Measurements from ENCODE around the gene CSTF3. TPM values are rescaled to one million over a fixed set of nuclear protein-coding genes. Genes with fewer than 3 reads are reported as not detected.

Gene CSTF3
- polyA plus RNA-seq, 1 donor from 2014 or later = 86.8 TPM

GRCh38 chr11:33064033-33064825 is 97.1 kb downstream of the CSTF3 start:
- no peaks in the 10 kb centered on the region for H3K79me2 ChIP-seq (replicated peaks; ENCODE audit: insufficient read depth, low read length)
- H3K4me2 ChIP-seq (ENCODE audit: low read length) = no peak overlapping the region
- no peak overlapping the region for H3K27ac ChIP-seq (ENCODE audit: low read length)
- no peaks in the 10 kb centered on the region for H4K20me1 ChIP-seq (ENCODE audit: insufficient read depth)
- no peak overlapping the region for H3K4me3 ChIP-seq (ENCODE audit: low read length)
- H3F3A ChIP-seq (ENCODE audit: insufficient read depth, low read length, poor library complexity, severe bottlenecking) = no peaks in the 10 kb centered on the region
- peaks cover 3% of the 10 kb centered on the region for H3K36me3 ChIP-seq (ENCODE audit: insufficient read depth, low read length)
- no peak for TF ChIP-seq MXI1 (conservative IDR thresholded peaks at IDR 0.05; ENCODE audit: poor library complexity, severe bottlenecking)
- no peak for TF ChIP-seq SMC3 (conservative IDR thresholded peaks at IDR 0.05; ENCODE audit: poor library complexity)
- TF ChIP-seq RAD21 (conservative IDR thresholded peaks at IDR 0.05) = no peak
- no peak for TF ChIP-seq EZH2 (IDR thresholded peaks at IDR 0.05; ENCODE audit: borderline replicate concordance, insufficient read depth, low read length, poor library complexity, severe bottlenecking)
- TF ChIP-seq TAF1 (IDR thresholded peaks at IDR 0.05; ENCODE audit: low read depth) = no peak
- no peak for TF ChIP-seq REST (IDR thresholded peaks at IDR 0.05; ENCODE audit: borderline replicate concordance)
- TF ChIP-seq POLR2AphosphoS5 (IDR thresholded peaks at IDR 0.05) = no peak
- TF ChIP-seq CTCF (IDR thresholded peaks at IDR 0.05; ENCODE audit: poor library complexity, severe bottlenecking) = no peak
- H3K9me3 ChIP-seq (ENCODE audit: low read length) = no peaks in the 10 kb centered on the region
- H2AFZ ChIP-seq (ENCODE audit: low read depth, low read length) = no peak overlapping the region
- no peak overlapping the region for H3K9ac ChIP-seq (ENCODE audit: low read length)
- H3K27me3 ChIP-seq (ENCODE audit: insufficient read depth, low read depth, low read length) = no peaks in the 10 kb centered on the region
- no peaks in the 10 kb centered on the region for H3K9me2 ChIP-seq (ENCODE audit: insufficient read depth, low read length)

- no peak for TF ChIP-seq MXI1 (conservative IDR thresholded peaks at IDR 0.05; ENCODE audit: poor library complexity, severe bottlenecking)
- no peak for TF ChIP-seq SMC3 (conservative IDR thresholded peaks at IDR 0.05; ENCODE audit: poor library complexity)
- no peak for TF ChIP-seq EP300 (conservative IDR thresholded peaks at IDR 0.05; ENCODE audit: poor library complexity, severe bottlenecking)
- no peak for TF ChIP-seq POLR2AphosphoS5 (IDR thresholded peaks at IDR 0.05)
- TF ChIP-seq RAD21 (conservative IDR thresholded peaks at IDR 0.05) = no peak
- TF ChIP-seq EZH2 (IDR thresholded peaks at IDR 0.05; ENCODE audit: borderline replicate concordance, insufficient read depth, low read length, poor library complexity, severe bottlenecking) = no peak
- TF ChIP-seq REST (IDR thresholded peaks at IDR 0.05; ENCODE audit: borderline replicate concordance) = no peak
- TF ChIP-seq TAF1 (IDR thresholded peaks at IDR 0.05; ENCODE audit: low read depth) = no peak
- no peak for TF ChIP-seq CTCF (IDR thresholded peaks at IDR 0.05; ENCODE audit: poor library complexity, severe bottlenecking)
- Histone ChIP-seq H2AFZ (ENCODE audit: low read depth, low read length) (no peak overlapping the region), H3K4me3 (ENCODE audit: low read length) (no peak overlapping the region), H3K27me3 (ENCODE audit: insufficient read depth, low read depth, low read length) (no peaks in the 10 kb centered on the region), H3K36me3 (ENCODE audit: insufficient read depth, low read length) (peaks cover 3% of the 10 kb centered on the region), H3K79me2 (replicated peaks; ENCODE audit: insufficient read depth, low read length) (no peaks in the 10 kb centered on the region), H3K9me2 (ENCODE audit: insufficient read depth, low read length) (no peaks in the 10 kb centered on the region), H3K9ac (ENCODE audit: low read length) (no peak overlapping the region), H3K27ac (ENCODE audit: low read length) (no peak overlapping the region), H3F3A (ENCODE audit: insufficient read depth, low read length, poor library complexity, severe bottlenecking) (no peaks in the 10 kb centered on the region), H4K20me1 (ENCODE audit: insufficient read depth) (no peaks in the 10 kb centered on the region), H3K4me2 (ENCODE audit: low read length) (no peak overlapping the region), H3K9me3 (ENCODE audit: low read length) (no peaks in the 10 kb centered on the region)
Measured at GRCh38 chr11:33063326-33063881, 97.9 kb downstream of the CSTF3 start.
